Measurements from ENCODE around the gene TULP4.
"Not testable (repeated sequence)": the region's sequence is repeated elsewhere in the genome, so short reads cannot be mapped to it uniquely, and the experiment has no call there.

DNA sequence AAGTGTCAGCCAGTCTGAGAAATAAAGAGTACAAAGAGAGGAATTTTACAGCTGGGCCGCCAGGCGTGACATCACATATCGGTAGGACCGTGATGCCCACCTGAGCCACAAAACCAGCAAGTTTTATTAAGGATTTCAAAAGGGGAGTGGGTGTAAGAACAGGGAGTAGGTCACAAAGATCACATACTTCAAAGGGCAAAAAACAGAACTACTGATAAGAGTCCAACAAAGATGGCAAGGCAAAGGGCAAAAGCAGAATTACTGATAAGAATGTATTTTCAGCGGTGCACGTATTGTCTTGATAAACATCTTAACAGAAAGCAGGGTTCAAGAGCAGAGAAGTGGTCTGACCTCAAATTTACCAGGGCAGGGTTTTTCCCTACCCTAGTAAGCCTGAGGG is 33.2 kb downstream of the TULP4 start:
- TF ChIP-seq CTCF (IDR thresholded peaks at IDR 0.05); ZFX (IDR thresholded peaks at IDR 0.05; ENCODE audit: borderline replicate concordance): not testable (repeated sequence)
